Muscle layer of colon (tissue), 2 donors: ENCODE measurements around the gene P3H3.
A peak's percentile ranks its signal among the peaks of the same experiment; 100 is the strongest.

Source experiments
- H3K27ac ChIP-seq: one replicate; pipeline ENCODE4 v1.7.0; 2013; ENCODE audit warnings: low read depth, mild to moderate bottlenecking, low read length, moderate library complexity
- H3K27me3 ChIP-seq, 2 donors: one replicate each; pipeline ENCODE4 v1.7.0; 2013; ENCODE audit warnings: low read length in 2 of 2, mild to moderate bottlenecking in 2 of 2; ENCODE audit not compliant: insufficient read depth in 2 of 2, control insufficient read depth in 1 of 2
- H3K36me3 ChIP-seq: one replicate; pipeline ENCODE4 v1.7.0; 2013; ENCODE audit warnings: mild to moderate bottlenecking, low read length; ENCODE audit not compliant: insufficient read depth
- H3K4me1 ChIP-seq: one replicate; pipeline ENCODE4 v1.7.0; 2013; ENCODE audit warnings: mild to moderate bottlenecking, low read length; ENCODE audit not compliant: insufficient read depth
- H3K4me3 ChIP-seq, 2 donors: one replicate each; pipeline ENCODE4 v1.7.0; 2013; ENCODE audit warnings: low read length in 2 of 2, low read depth in 1 of 2, mild to moderate bottlenecking in 1 of 2, moderate library complexity in 1 of 2
- H3K9ac ChIP-seq: one replicate; pipeline ENCODE4 v1.7.0; 2013; ENCODE audit warnings: low read length
- H3K9me3 ChIP-seq: one replicate; pipeline ENCODE4 v1.7.0; 2013; ENCODE audit warnings: mild to moderate bottlenecking, low read length
- donor health status: abdominal sarcoma.
- donor health status: Adenocarcinoma of cecum.

The P3H3 gene

DNA sequence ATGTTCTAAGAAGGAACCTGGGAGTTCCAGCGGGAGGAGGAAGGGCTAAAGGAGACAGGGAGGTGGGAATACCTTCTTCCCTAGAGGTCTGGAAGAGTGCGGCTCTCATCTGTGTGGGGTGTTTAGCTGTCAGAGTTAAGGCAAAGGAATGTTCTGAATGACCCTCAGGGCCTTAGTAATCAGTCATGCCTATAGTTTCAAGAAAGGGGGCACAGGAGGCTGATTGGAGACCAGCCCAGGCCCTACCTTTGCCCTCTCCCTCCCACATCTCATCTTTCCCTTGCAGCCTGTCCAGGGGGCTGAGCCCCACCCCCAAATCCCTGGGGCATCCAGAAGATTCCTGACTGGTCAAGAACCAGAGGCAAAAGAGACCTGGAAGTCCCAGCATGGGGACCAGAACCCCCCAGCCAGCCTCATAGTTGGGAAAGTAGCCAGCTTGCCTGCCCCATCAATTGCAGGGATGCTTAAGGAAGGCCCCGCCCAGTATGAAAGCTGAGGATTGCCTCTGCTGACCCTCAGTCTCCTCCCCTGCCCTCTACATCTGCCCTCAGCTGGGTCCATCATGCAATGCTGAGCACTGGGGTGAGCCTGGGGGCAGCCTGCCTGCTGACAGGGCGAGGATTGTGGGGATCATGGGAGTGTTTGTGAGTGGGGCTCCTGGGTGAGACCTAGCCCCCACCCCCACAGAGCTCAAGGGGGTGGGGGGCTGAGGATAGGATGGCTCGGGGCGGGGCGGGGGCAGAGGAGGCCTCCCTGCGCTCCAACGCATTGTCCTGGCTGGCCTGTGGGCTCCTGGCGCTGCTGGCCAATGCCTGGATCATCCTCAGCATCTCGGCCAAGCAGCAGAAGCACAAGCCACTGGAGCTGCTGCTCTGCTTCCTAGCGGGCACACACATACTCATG is 4.8 kb upstream of the P3H3 start:
- H3K9me3 ChIP-seq: no peaks in the 10 kb centered on the region
- H3K4me1 ChIP-seq: peaks cover 34% of the 10 kb centered on the region
- no peaks in the 10 kb centered on the region for H3K36me3 ChIP-seq
- H3K4me3 ChIP-seq: no peak overlapping the region
- H3K9ac ChIP-seq: no peak overlapping the region
- no peak overlapping the region for H3K27ac ChIP-seq
- H3K27me3 ChIP-seq: no peaks in the 10 kb centered on the region

DNA sequence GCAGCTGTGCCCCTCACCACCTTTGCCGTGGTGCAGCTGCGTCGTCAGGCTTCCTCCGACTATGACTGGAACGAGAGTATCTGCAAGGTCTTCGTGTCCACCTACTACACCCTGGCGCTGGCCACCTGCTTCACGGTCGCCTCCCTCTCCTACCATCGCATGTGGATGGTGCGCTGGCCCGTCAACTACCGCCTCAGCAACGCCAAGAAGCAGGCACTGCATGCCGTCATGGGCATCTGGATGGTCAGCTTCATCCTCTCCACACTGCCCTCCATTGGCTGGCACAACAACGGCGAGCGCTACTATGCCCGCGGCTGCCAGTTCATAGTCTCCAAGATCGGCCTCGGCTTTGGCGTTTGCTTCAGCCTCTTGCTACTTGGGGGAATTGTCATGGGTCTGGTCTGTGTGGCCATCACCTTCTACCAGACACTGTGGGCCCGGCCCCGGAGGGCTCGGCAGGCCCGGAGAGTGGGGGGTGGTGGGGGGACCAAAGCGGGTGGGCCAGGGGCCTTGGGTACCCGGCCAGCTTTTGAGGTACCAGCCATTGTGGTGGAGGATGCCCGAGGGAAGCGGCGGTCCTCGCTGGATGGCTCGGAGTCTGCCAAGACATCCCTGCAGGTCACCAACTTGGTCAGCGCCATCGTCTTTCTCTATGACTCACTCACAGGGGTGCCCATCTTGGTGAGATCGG is 4.0 kb upstream of the P3H3 start:
- peaks cover 34% of the 10 kb centered on the region for H3K4me1 ChIP-seq
- no peak overlapping the region for H3K9ac ChIP-seq
- H3K9me3 ChIP-seq: no peaks in the 10 kb centered on the region
- no peak overlapping the region for H3K4me3 ChIP-seq
- no peaks in the 10 kb centered on the region for H3K36me3 ChIP-seq
- no peaks in the 10 kb centered on the region for H3K27me3 ChIP-seq
- no peak overlapping the region for H3K27ac ChIP-seq

DNA sequence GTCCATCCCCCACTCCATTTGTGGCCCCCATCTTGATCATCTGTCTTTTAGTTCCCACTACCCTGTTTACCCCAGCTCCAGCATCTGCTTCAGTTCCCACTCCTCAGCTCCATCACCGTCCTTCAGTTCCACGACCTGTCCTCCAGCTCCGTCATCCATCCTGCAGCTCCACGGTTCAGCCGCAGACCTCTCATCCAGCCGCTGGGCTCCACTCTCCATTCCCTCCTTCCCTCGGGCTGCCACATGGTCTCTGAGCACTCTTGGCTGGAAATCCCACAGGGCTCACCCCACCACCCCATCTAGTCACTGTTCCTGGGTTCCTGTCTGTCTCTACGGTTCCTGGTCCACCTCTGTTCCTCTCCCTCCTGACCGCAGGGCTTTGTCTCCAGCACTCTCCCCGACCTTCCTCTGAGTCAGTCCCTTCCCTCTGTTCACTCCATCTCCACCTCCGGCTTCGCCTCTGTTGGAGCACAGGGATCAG is 3.3 kb upstream of the P3H3 start:
- Histone ChIP-seq H3K4me1 (peaks cover 40% of the 10 kb centered on the region), H3K36me3 (no peaks in the 10 kb centered on the region), H3K27ac (no peak overlapping the region), H3K27me3 (no peaks in the 10 kb centered on the region), H3K9ac (no peak overlapping the region), H3K9me3 (no peaks in the 10 kb centered on the region), H3K4me3 (peak overlapping the region in 1 of 2 donors; percentile 36)

DNA sequence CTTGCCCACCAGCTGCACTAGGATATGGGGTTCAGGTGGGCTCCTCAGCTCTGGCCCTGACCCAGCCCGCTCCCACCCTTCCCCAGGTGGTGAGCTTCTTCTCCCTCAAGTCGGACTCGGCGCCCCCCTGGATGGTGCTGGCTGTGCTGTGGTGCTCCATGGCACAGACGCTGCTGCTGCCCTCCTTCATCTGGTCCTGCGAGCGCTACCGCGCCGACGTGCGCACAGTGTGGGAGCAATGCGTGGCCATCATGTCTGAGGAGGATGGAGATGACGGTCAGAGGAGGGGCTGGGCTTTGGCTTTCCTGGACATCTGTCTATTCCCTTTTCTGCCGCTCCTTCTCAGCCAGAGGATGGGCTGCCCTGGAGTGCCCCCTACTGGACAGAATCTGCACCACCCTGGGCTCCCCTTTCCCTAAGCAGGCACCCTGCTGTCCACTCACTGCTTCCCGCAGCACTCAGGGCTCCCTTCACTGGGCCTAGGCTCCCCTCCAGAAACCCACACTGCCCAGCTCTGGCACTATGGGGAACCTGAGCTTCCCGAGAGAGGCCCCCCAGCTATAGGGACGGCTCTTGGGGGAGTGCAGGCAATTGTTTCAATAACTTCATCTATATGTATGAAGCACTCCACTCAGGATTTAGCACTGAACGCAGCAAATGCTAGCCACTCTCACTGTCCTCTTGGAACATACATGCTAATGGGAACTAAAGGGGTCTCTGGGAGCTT is 2.6 kb upstream of the P3H3 start:
- Histone ChIP-seq H3K27ac (no peak overlapping the region), H3K4me1 (peaks cover 42% of the 10 kb centered on the region), H3K9ac (no peak overlapping the region), H3K27me3 (no peaks in the 10 kb centered on the region), H3K4me3 (peak overlapping the region in 1 of 2 donors; percentile 36), H3K9me3 (no peaks in the 10 kb centered on the region), H3K36me3 (no peaks in the 10 kb centered on the region)

DNA sequence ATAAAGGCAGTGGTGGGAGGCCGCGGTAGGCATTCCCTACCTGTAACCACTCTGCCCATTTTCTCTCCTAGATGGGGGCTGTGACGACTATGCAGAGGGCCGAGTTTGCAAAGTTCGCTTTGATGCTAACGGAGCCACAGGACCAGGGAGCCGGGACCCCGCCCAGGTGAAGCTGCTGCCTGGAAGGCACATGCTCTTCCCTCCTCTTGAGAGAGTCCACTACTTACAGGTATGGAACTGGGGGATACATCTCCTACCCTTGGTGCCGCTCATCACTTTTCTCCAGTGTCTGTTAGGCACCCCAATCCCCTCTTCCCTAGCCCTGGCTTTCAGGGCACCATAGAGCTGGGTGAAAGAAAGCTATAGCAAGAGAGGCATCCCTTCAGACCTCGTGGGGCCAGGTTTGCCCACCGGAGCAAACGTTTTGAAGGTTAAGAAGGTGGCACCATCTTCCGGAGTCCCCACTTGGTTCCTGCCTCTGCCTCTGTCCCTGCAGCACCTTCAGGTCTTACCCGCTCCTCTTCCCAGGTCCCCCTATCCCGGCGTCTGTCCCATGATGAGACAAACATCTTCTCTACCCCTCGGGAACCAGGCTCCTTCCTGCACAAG is 2.0 kb upstream of the P3H3 start:
- Histone ChIP-seq H3K4me3 (no peak overlapping the region), H3K27ac (no peak overlapping the region), H3K27me3 (no peaks in the 10 kb centered on the region), H3K9me3 (no peaks in the 10 kb centered on the region), H3K9ac (no peak overlapping the region), H3K36me3 (no peaks in the 10 kb centered on the region), H3K4me1 (peaks cover 36% of the 10 kb centered on the region)

DNA sequence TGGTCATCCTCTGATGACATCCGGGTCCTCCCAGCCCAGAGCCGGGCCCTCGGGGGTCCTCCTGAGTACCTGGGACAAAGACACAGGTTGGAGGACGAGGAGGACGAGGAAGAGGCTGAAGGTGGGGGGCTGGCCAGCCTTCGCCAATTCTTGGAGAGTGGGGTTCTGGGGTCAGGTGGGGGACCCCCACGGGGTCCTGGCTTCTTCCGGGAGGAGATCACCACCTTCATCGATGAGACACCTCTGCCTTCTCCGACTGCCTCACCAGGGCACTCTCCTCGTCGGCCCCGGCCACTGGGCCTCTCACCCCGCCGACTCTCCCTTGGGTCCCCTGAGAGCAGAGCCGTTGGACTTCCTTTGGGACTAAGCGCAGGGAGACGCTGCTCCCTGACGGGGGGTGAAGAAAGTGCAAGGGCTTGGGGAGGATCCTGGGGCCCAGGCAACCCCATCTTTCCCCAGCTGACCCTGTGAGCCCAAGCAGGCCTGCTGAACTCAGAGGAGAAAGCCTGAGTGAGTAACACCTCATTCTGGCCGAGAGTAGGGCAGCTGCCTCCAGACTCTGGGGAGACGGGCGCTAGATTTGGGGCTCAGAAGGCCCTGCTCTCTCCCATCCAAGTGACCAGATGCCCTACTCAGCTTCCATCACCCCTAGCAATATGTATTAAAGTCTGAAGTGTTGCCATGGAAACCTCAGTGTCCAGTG is 1.3 kb upstream of the P3H3 start:
- Histone ChIP-seq H3K4me1 (peaks cover 35% of the 10 kb centered on the region), H3K27me3 (no peaks in the 10 kb centered on the region), H3K27ac (peak overlapping the region; percentile 78)

DNA sequence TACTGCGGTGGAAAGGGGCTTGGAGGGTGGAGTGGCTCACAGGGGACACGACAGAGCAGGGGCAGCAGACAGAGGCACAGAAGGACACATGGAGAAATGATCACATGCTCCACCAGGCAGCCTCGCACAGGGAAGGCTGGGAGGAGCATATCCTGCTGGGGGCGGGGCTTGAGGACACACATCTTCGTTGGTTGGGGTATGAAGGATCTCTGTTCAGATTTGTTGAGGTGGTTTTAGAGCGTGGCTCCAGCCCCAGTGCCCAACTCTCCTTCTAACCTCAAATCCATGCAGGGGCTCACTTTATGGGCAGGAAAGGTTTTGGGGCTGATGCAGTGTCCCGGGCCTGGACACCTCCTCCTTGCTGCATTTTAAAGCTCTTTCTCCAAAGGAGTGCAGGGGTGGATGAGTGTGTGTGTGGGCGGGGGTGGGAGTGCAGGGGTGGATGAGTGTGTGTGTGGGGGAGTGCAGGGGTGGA is 733 bp upstream of the P3H3 start:
- Histone ChIP-seq H3K27ac (peak overlapping the region; percentile 78), H3K36me3 (peaks cover 6% of the 10 kb centered on the region), H3K9me3 (no peaks in the 10 kb centered on the region), H3K4me1 (peaks cover 29% of the 10 kb centered on the region), H3K9ac (peak overlapping the region; percentile 0), H3K27me3 (no peaks in the 10 kb centered on the region), H3K4me3 (peak overlapping the region in 1 of 2 donors; percentile 14)

More for the DNA sequence above, 1.3 kb upstream of the P3H3 start:
- peak overlapping the region; percentile 0 for H3K9ac ChIP-seq
- H3K4me3 ChIP-seq: peak overlapping the region in 1 of 2 donors; percentile 14
- no peaks in the 10 kb centered on the region for H3K9me3 ChIP-seq
- H3K36me3 ChIP-seq: peaks cover 5% of the 10 kb centered on the region

DNA sequence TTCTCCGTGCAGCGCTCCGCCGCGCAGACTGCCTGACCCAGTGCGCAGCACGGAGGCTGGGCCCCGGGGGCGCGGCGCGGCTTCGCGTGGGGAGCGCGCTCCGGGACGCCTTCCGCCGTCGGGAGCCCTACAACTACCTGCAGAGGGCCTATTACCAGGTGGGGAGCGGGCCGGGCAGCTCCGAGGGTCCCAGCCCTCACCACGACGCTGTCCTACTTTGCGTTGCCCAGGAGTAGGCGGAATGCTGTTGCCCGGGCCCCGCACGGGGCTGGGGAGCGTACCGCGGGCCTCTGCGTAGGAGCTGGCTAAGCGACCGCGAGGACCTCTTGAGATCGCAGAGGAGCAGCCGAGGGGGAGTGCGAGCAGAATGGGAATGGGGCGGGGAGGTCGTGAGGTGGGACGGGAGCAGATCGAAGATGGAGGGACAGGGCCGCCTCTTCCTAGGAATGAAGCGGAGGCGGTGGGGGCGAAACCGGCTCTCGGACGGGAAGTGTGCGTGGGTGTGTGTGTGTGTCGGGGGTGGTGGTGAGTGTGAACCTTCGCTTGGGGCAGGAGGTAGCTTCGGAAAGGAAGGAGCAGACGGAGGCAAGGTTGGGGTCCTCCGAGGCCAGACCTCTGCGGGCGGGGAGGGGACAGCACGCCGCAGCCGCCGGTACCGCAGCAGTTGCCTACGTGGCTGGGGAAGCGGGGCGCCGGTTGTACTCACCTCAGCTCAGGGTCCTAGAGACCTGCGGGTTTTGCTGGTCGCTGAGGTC is 751 bp downstream of the P3H3 start:
- Histone ChIP-seq H3K27me3 (no peaks in the 10 kb centered on the region), H3K4me3 (peak overlapping the region; percentile 84 to 87), H3K9ac (peak overlapping the region; percentile 76), H3K36me3 (peaks cover 15% of the 10 kb centered on the region), H3K4me1 (peaks cover 29% of the 10 kb centered on the region), H3K27ac (peak overlapping the region; percentile 85), H3K9me3 (no peaks in the 10 kb centered on the region)

DNA sequence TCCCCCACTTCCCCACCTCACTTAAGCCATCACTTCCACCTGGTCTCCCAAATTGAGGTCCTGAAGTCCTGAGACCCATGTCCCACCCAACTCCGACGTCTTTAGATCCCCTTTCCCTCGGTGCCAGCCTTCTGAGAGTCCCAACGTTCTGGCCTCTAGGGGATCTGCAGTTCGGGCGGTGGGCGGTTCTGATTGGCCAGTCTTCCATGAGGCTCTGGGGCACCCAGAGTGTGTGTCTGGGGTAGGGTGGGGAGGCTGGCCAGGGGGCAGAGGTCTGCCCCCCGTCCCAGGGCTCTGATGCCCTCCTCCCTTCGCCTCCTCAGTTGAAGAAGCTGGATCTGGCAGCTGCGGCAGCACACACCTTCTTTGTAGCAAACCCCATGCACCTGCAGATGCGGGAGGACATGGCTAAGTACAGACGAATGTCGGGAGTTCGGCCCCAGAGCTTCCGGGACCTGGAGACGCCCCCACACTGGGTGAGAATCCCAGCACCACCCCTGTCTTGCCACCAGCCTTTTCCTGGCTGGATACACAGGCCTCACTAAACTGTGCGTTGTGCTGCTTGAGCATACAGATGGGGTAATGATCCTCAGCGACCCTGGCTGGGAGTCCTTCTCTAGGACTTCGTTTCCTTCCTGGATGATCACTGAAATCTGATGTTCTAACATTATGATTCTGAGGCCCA is 1.5 kb downstream of the P3H3 start:
- Histone ChIP-seq H3K4me1 (peaks cover 29% of the 10 kb centered on the region), H3K27me3 (no peaks in the 10 kb centered on the region), H3K36me3 (peaks cover 15% of the 10 kb centered on the region), H3K9me3 (no peaks in the 10 kb centered on the region), H3K27ac (peak overlapping the region; percentile 85), H3K9ac (peak overlapping the region; percentile 76), H3K4me3 (peak overlapping the region; percentile 84 to 87)
